DND-41 (cell line): ENCODE data around the gene PIRT.

ENCODE experiments used
- EZH2 ChIP-seq: IDR thresholded peaks from 3 replicates; pipeline ENCODE4 v1.6.1; 2012; ENCODE audit warnings: borderline replicate concordance, low read depth, mild to moderate bottlenecking, moderate library complexity, low read length, inconsistent platforms; ENCODE audit not compliant: severe bottlenecking
- TF ChIP-seq, protein P1 (sequence below): IDR thresholded peaks from 2 replicates; pipeline ENCODE4 v1.5.1; 2012; ENCODE audit warnings: borderline replicate concordance, low read length, moderate library complexity, mild to moderate bottlenecking; ENCODE audit not compliant: poor library complexity, severe bottlenecking; ENCODE audit errors: extremely low read depth

DNA sequence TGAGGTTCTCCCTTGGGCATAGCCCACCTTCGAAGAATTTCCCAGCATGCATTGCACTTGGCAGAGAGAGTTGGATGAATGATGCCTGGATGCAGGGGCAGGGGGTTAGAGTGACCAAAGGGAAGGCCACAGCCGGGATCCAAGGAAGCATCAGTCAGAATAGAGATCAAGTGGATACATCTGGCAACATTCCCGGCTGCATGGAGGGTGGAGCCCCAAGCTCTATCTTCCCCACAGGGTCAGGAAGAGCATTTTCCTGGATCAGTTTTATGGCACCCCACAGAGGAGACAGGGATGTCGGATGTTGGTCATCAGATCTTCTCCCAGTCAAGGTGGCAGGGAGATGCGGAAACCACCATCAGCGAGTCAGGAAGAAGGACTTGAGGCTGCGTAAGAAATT is 13.0 kb downstream of the PIRT start:
- TF ChIP-seq, protein P1, sequence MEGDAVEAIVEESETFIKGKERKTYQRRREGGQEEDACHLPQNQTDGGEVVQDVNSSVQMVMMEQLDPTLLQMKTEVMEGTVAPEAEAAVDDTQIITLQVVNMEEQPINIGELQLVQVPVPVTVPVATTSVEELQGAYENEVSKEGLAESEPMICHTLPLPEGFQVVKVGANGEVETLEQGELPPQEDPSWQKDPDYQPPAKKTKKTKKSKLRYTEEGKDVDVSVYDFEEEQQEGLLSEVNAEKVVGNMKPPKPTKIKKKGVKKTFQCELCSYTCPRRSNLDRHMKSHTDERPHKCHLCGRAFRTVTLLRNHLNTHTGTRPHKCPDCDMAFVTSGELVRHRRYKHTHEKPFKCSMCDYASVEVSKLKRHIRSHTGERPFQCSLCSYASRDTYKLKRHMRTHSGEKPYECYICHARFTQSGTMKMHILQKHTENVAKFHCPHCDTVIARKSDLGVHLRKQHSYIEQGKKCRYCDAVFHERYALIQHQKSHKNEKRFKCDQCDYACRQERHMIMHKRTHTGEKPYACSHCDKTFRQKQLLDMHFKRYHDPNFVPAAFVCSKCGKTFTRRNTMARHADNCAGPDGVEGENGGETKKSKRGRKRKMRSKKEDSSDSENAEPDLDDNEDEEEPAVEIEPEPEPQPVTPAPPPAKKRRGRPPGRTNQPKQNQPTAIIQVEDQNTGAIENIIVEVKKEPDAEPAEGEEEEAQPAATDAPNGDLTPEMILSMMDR = no peak
- TF ChIP-seq EZH2 = no peak
